ENCODE data around the gene RAET1L. TPM values are rescaled to one million over a fixed set of nuclear protein-coding genes. Genes with fewer than 3 reads are reported as not detected.
"Not testable (repeated sequence)": the region's sequence is repeated elsewhere in the genome, so short reads cannot be mapped to it uniquely, and the experiment has no call there.

RAET1L gene
- total RNA-seq, 1 experiment from 2014 or later, result not detected

- Mint-ChIP-seq H3K27me3 (ENCODE audit: low read depth) (peaks cover 96% of the 10 kb centered on the region), H3K4me3 (no peak overlapping the region), H3K9me3 (no peaks in the 10 kb centered on the region), H3K27ac (no peak overlapping the region), H3K4me1 (no peaks in the 10 kb centered on the region), H3K36me3 (no peaks in the 10 kb centered on the region)
- peak; percentile 66 for ATAC-seq
- ChIA-PET POLR2A (no interaction called here), CTCF (interaction anchor here (0.6 kb wide), 1 partner anchor 106 kb away, joined by 5 read pairs; no protein-coding TSS in a partner anchor)
- DNase-seq (ENCODE audit: low spot score), result no peak
- no peak for TF ChIP-seq NR2C2 (CRISPR knock-in tag; IDR thresholded peaks at IDR 0.05)
- TF ChIP-seq ZNF219 (CRISPR knock-in tag; IDR thresholded peaks at IDR 0.05; ENCODE audit: borderline replicate concordance), result no peak
- no peak for TF ChIP-seq EMX1 (CRISPR knock-in tag; IDR thresholded peaks at IDR 0.05)
- TF ChIP-seq FOXP1 (CRISPR knock-in tag; IDR thresholded peaks at IDR 0.05; ENCODE audit: borderline replicate concordance), result no peak
- TF ChIP-seq MAX (CRISPR knock-in tag; IDR thresholded peaks at IDR 0.05), result no peak
- no peak for TF ChIP-seq PRRX2 (CRISPR knock-in tag; IDR thresholded peaks at IDR 0.05)
Measured at GRCh38 chr6:149974825-149975224, 50.5 kb downstream of the RAET1L start.

GRCh38 chr6:149974394-149974793 lies 50.9 kb downstream of the RAET1L start:
- H3K9me3 Mint-ChIP-seq; H3K36me3 Mint-ChIP-seq; POLR2A ChIA-PET; H3K4me1 Mint-ChIP-seq; H3K4me3 Mint-ChIP-seq; DNase-seq (ENCODE audit: low spot score); H3K27ac Mint-ChIP-seq: not testable (repeated sequence)
- 0 out of 2 replicates have a peak, but pooled peaks have one; percentile 36 for ATAC-seq
- CTCF ChIA-PET, result interaction anchor here (0.6 kb wide), 1 partner anchor 106 kb away, joined by 5 read pairs; no protein-coding TSS in a partner anchor
- peaks cover 96% of the 10 kb centered on the region for H3K27me3 Mint-ChIP-seq (ENCODE audit: low read depth)

GRCh38 chr6:149969635-149970034 lies 55.7 kb downstream of the RAET1L start:
- ChIA-PET CTCF (no interaction called here), POLR2A (no interaction called here)
- no peak overlapping the region for H3K4me3 Mint-ChIP-seq
- no peak overlapping the region for H3K27ac Mint-ChIP-seq
- H3K4me1 Mint-ChIP-seq, result peaks cover 13% of the 10 kb centered on the region
- no peak for TF ChIP-seq ARID4B (CRISPR knock-in tag; IDR thresholded peaks at IDR 0.05; ENCODE audit: borderline replicate concordance)
- no peak for TF ChIP-seq E2F1 (CRISPR knock-in tag; IDR thresholded peaks at IDR 0.05)
- TF ChIP-seq ZBTB21 (CRISPR knock-in tag; IDR thresholded peaks at IDR 0.05; ENCODE audit: borderline replicate concordance), result no peak
- no peak for TF ChIP-seq ZNF232 (CRISPR knock-in tag; IDR thresholded peaks at IDR 0.05)
- TF ChIP-seq ZNF512 (CRISPR knock-in tag; IDR thresholded peaks at IDR 0.05; ENCODE audit: borderline replicate concordance), result no peak
- TF ChIP-seq CREM (CRISPR knock-in tag; IDR thresholded peaks at IDR 0.05), result no peak
- TF ChIP-seq CDX4 (CRISPR knock-in tag; IDR thresholded peaks at IDR 0.05; ENCODE audit: borderline replicate concordance), result no peak
- no peak for TF ChIP-seq HMGXB4 (CRISPR knock-in tag; IDR thresholded peaks at IDR 0.05)
- DNase-seq (ENCODE audit: low spot score) (no peak), ATAC-seq (no peak)
- H3K36me3 Mint-ChIP-seq, result peaks cover 5% of the 10 kb centered on the region; the same call in 1 of the 2 replicates
- peaks cover 97% of the 10 kb centered on the region for H3K27me3 Mint-ChIP-seq (ENCODE audit: low read depth)
- H3K9me3 Mint-ChIP-seq, result no peaks in the 10 kb centered on the region

GRCh38 chr6:149968909-149969308 lies 56.4 kb downstream of the RAET1L start:
- H3K9me3 Mint-ChIP-seq; DNase-seq (ENCODE audit: low spot score); ATAC-seq; H3K27ac Mint-ChIP-seq; CTCF ChIA-PET; H3K36me3 Mint-ChIP-seq; H3K4me3 Mint-ChIP-seq; POLR2A ChIA-PET: not testable (repeated sequence)
- H3K4me1 Mint-ChIP-seq, result peaks cover 19% of the 10 kb centered on the region
- H3K27me3 Mint-ChIP-seq (ENCODE audit: low read depth), result peaks cover 97% of the 10 kb centered on the region

Measured in WTC11 (cell line).